ENCODE results near the gene ADGRL3. TPM values are rescaled to one million over a fixed set of nuclear protein-coding genes. Genes with fewer than 3 reads are reported as not detected.

ADGRL3 gene
- total RNA-seq, 2 experiments from 2014 or later = not detected

GRCh38 chr4:61445374-61446063 is 245.4 kb downstream of the ADGRL3 start:
- Mint-ChIP-seq H3K36me3 (no peaks in the 10 kb centered on the region), H3K27ac (no peak overlapping the region), H3K4me3 (no peak overlapping the region), H3K4me1 (no peaks in the 10 kb centered on the region), H3K9me3 (peaks cover 6% of the 10 kb centered on the region), H3K27me3 (no peaks in the 10 kb centered on the region)
- DNase-seq (no peak), ATAC-seq (ENCODE audit: low read depth) (no peak)
- POLR2A ChIA-PET = no interaction called here

GRCh38 chr4:61446941-61447340 is 246.8 kb downstream of the ADGRL3 start:
- Mint-ChIP-seq H3K4me3 (no peak overlapping the region), H3K27ac (no peak overlapping the region), H3K9me3 (peaks cover 6% of the 10 kb centered on the region), H3K4me1 (no peaks in the 10 kb centered on the region), H3K27me3 (no peaks in the 10 kb centered on the region), H3K36me3 (no peaks in the 10 kb centered on the region)
- ATAC-seq (ENCODE audit: low read depth) (no peak), DNase-seq (no peak)
- POLR2A ChIA-PET = no interaction called here

- POLR2A ChIA-PET = no interaction called here
- Mint-ChIP-seq H3K36me3 (no peaks in the 10 kb centered on the region), H3K4me1 (no peaks in the 10 kb centered on the region), H3K4me3 (no peak overlapping the region), H3K27me3 (no peaks in the 10 kb centered on the region), H3K9me3 (peaks cover 6% of the 10 kb centered on the region), H3K27ac (no peak overlapping the region)
- DNase-seq (no peak), ATAC-seq (ENCODE audit: low read depth) (no peak)
These were observed 247.8 kb downstream of the ADGRL3 start for GRCh38 chr4:61447918-61448317.

DNA sequence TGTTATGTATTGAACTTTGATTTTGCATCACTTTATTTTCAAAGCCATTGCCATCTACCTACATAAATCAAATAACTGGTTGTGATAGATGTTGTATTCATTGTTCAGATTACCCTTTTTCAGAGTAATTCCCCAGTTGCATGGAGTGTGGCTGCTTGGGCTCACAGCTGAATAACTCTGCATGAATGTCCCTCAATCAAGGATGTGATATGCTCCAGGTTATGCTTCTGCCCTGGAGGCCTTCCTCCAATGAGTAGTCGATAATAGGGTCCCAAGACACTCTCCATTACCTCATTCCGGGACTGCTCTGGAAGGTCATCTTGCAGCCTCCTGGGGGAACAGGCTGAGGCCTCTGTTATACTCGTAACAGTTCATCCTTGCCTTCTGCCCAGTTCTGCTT is 251.8 kb downstream of the ADGRL3 start:
- Mint-ChIP-seq H3K4me3 (no peak overlapping the region), H3K27me3 (no peaks in the 10 kb centered on the region), H3K27ac (no peak overlapping the region), H3K9me3 (peaks cover 4% of the 10 kb centered on the region), H3K36me3 (no peaks in the 10 kb centered on the region), H3K4me1 (no peaks in the 10 kb centered on the region)
- DNase-seq = no peak
- POLR2A ChIA-PET = no interaction called here
- no peak for ATAC-seq (ENCODE audit: low read depth)

DNA sequence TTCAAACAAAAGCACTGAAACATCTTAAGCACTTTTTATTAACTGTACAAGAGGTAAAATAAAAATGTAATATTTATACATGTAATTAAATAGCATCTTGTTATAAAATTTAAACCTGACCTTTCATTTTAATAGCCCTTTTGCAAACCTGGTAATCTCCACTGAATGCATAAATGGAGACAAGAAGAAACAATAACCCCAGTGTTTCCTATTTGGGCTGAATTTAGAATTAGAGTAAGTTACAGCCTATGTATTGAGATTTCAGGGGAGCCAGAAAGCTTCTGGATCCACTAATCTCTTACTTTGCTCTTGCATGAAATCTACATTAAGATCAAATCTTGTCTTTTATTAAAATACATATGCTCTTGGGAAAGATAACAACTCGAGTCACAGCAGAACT is 261.8 kb downstream of the ADGRL3 start:
- H3K4me3 Mint-ChIP-seq = no peak overlapping the region
- H3K36me3 Mint-ChIP-seq = no peaks in the 10 kb centered on the region
- H3K27ac Mint-ChIP-seq = no peak overlapping the region
- DNase-seq = no peak
- POLR2A ChIA-PET = no interaction called here
- no peak for ATAC-seq (ENCODE audit: low read depth)
- no peaks in the 10 kb centered on the region for H3K9me3 Mint-ChIP-seq
- no peaks in the 10 kb centered on the region for H3K27me3 Mint-ChIP-seq
- H3K4me1 Mint-ChIP-seq = no peaks in the 10 kb centered on the region

DNA sequence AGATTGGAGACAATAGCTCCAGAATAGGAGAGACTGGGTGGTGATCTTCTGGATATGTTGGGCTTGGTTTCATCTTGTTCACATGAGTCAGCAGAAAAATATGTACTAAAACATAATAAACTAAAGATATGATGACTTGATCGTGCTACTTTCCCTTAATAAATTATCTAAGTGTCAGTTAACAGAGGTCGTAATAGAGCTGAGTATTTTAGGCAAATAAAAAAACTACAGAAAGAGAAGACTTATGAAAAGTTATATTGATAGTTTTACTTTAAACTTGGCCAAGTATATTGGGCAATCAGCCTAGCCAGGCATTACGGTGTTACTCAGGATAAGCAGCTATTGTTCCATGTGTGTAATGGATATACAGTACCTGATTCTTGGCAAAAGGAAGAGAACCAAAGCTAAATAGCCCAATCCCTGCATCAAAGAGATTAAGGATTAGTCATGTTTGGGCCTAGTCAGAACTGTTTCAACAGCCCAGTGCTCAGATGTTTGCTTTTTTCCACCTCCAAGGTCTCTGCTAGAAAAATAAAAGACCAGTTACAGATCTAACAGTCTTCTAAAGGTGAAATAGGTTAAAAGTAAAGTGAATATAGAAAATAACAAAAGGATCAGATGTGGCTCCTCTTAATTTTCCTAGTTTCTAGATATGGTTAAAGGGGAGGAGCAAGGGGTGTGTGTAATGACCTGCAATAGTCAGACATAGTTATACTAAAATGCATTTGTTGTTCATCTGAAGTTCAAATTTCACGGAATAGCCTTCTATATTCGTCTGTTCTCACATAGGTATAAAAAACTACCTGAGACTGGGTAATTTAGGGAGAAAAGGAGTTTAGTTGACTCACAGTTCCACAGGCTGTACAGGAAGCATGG is 262.6 kb downstream of the ADGRL3 start:
- H3K36me3 Mint-ChIP-seq = no peaks in the 10 kb centered on the region
- POLR2A ChIA-PET = no interaction called here
- no peaks in the 10 kb centered on the region for H3K9me3 Mint-ChIP-seq
- H3K27ac Mint-ChIP-seq = no peak overlapping the region
- ATAC-seq (ENCODE audit: low read depth) (no peak), DNase-seq (no peak)
- no peaks in the 10 kb centered on the region for H3K27me3 Mint-ChIP-seq
- H3K4me3 Mint-ChIP-seq = no peak overlapping the region
- H3K4me1 Mint-ChIP-seq = no peaks in the 10 kb centered on the region

DNA sequence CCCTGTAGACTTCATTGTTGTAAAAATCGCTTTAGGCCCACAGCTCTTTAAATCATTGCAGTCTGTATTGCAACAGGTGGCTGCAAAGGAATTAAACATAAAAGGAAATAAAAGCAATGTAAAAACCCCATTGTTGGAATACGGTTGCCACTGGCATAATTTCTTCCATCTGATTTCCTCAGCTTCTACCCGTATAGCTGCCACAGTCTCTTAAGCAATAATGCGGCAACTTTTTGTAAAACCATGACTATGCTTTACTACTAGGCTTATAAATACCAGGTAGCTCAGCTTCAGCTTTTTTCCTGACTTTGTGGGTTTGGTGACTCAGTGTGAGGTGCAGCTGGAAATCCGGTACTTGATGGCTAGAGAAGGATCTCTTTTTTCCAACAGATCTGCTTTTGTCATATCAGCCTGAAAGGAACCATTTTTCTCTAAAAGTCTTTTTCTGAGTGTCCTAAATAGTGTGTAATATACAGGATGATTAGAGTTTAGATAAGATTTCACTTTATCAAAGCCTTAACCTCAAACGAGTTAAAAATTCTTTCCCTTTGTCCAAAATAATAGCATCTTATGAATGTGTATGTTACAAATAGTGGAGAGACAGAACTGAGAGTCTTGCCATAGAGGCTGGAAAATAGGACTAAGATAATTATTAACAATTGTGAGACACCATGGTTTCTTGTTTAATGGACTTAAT is 268.0 kb downstream of the ADGRL3 start:
- no peaks in the 10 kb centered on the region for H3K9me3 Mint-ChIP-seq
- POLR2A ChIA-PET = no interaction called here
- no peaks in the 10 kb centered on the region for H3K36me3 Mint-ChIP-seq
- no peak overlapping the region for H3K4me3 Mint-ChIP-seq
- no peak overlapping the region for H3K27ac Mint-ChIP-seq
- no peaks in the 10 kb centered on the region for H3K27me3 Mint-ChIP-seq
- ATAC-seq (ENCODE audit: low read depth) (no peak), DNase-seq (no peak)
- no peaks in the 10 kb centered on the region for H3K4me1 Mint-ChIP-seq

DNA sequence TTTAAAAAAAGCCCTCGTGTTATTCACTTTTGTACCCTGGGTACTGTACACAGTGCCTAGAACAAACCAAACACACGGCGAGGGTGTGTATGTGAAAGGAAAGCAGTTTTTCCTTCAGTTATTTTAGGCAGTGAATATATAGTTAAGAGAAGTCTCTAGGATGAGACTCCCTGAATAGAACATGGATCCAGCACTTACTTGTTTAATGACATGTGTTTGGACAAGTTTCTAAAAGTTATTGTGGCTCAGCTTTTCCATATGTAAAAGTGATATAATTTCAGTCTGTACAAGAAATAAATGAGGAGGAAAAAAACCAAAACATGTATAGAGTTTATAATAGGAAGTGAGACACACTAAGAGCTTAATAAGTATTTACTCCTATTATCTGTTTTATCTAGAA is 273.2 kb downstream of the ADGRL3 start:
- no peaks in the 10 kb centered on the region for H3K36me3 Mint-ChIP-seq
- H3K27me3 Mint-ChIP-seq = no peaks in the 10 kb centered on the region
- DNase-seq (no peak), ATAC-seq (ENCODE audit: low read depth) (no peak)
- POLR2A ChIA-PET = no interaction called here
- H3K4me1 Mint-ChIP-seq = no peaks in the 10 kb centered on the region
- H3K27ac Mint-ChIP-seq = no peak overlapping the region
- no peaks in the 10 kb centered on the region for H3K9me3 Mint-ChIP-seq
- H3K4me3 Mint-ChIP-seq = no peak overlapping the region

DNA sequence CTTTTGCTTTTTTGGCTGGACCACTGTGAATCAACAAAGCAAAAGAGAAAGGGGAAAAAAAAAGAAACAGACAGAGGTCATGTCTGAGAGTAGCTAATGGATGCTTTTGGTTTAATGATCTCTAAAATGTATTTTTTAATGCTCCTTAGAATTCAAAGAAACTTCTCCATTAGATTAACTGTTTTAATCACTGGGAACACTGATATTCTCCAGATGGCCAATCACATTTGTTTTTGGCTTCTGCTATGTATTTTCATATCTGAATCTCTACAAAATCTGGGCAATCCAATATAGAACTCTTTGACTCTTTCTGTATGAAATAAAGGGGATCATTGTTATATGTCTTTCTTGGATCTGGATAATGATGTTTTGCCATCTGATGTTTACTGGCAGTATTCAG is 278.2 kb downstream of the ADGRL3 start:
- Mint-ChIP-seq H3K4me3 (no peak overlapping the region), H3K4me1 (no peaks in the 10 kb centered on the region), H3K36me3 (no peaks in the 10 kb centered on the region), H3K9me3 (no peaks in the 10 kb centered on the region), H3K27me3 (no peaks in the 10 kb centered on the region), H3K27ac (no peak overlapping the region)
- DNase-seq = no peak
- ATAC-seq (ENCODE audit: low read depth) = no peak
- POLR2A ChIA-PET = no interaction called here

DNA sequence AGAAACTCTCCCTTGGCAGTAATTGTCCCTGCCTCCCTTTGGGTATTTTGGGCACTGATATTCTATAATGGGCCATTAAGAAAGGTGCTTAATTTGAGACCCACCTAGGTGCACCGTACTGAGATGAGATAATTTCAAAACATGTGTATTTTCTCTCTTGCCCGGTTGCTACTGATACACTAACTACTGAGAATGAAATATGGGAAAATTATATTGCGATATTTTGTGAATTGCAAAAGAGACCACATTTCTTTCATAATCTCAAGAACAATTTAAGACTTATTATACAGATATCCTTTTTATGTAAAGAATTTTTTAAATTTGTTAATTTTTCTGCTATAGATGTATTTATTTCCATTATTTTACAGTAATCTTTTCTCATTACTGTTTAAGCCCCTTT is 284.9 kb downstream of the ADGRL3 start:
- no peak overlapping the region for H3K4me3 Mint-ChIP-seq
- no peak for DNase-seq
- no peaks in the 10 kb centered on the region for H3K36me3 Mint-ChIP-seq
- H3K27me3 Mint-ChIP-seq = no peaks in the 10 kb centered on the region
- POLR2A ChIA-PET = no interaction called here
- H3K9me3 Mint-ChIP-seq = peaks cover 1% of the 10 kb centered on the region
- ATAC-seq (ENCODE audit: low read depth) = no peak
- no peak overlapping the region for H3K27ac Mint-ChIP-seq
- H3K4me1 Mint-ChIP-seq = no peaks in the 10 kb centered on the region

DNA sequence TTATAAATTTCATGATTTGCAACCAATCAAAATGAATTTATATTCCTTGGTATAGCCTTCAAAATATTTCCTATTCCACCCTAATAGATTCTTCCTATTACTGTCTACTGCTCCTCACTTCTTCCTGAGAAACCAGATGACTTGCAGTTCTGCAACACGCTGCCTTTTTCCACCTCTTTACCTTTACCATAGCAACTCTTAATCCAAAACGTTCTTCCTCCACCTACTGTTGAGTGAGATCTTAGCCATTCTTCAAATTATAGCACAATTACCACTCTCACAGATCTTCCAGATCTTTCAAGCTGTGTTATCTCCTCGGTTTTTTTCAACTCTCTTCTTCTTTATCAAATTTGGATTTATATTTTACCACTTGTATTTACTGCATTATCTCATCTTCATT is 289.8 kb downstream of the ADGRL3 start:
- Mint-ChIP-seq H3K4me3 (no peak overlapping the region), H3K36me3 (no peaks in the 10 kb centered on the region), H3K27ac (no peak overlapping the region), H3K9me3 (peaks cover 6% of the 10 kb centered on the region), H3K4me1 (no peaks in the 10 kb centered on the region), H3K27me3 (no peaks in the 10 kb centered on the region)
- no peak for DNase-seq
- POLR2A ChIA-PET = no interaction called here
- no peak for ATAC-seq (ENCODE audit: low read depth)

DNA sequence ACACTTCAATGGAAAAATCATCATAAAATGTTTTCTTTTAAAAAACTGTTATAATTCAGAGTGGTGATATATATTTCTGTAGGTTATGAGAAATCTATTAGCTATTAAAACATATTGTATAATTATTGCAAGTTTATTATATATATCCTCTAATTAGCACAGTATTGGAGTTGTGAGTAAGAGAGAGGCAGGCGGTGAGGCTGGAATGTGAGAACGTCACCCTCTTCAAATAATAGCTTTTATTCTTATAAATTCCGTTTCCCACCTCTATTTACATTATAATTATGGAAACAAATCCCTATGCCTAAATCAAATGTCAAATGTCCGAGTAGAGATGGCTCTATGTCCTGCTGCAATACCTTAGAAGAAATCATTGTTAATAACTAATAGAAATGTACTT is 292.9 kb downstream of the ADGRL3 start:
- Mint-ChIP-seq H3K36me3 (no peaks in the 10 kb centered on the region), H3K27me3 (no peaks in the 10 kb centered on the region), H3K4me3 (no peak overlapping the region), H3K4me1 (no peaks in the 10 kb centered on the region), H3K27ac (no peak overlapping the region), H3K9me3 (peaks cover 6% of the 10 kb centered on the region)
- DNase-seq = no peak
- ATAC-seq (ENCODE audit: low read depth) = no peak
- POLR2A ChIA-PET = no interaction called here

DNA sequence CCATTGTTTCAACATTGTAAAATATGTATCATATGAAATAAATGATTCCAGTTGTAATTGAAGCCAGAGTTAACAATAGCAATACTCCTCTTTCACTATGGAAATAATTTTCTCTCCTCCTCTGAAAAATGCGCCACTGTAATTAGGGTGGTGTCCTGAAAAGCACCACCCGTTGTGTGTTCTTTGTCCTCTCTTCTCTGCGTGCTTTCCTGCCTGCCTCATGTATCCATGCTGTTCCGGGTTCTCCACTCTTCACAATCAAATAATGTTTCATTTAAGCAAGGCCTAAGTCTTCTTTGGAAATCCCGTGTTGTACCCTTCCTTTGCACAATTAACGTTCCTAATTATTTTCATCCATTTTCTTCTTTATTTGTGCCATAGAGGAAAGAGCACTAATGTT is 293.3 kb downstream of the ADGRL3 start:
- no peak for ATAC-seq (ENCODE audit: low read depth)
- H3K36me3 Mint-ChIP-seq = no peaks in the 10 kb centered on the region
- POLR2A ChIA-PET = no interaction called here
- H3K27ac Mint-ChIP-seq = no peak overlapping the region
- no peaks in the 10 kb centered on the region for H3K4me1 Mint-ChIP-seq
- H3K27me3 Mint-ChIP-seq = no peaks in the 10 kb centered on the region
- no peak for DNase-seq
- H3K9me3 Mint-ChIP-seq = peaks cover 6% of the 10 kb centered on the region
- no peak overlapping the region for H3K4me3 Mint-ChIP-seq

GRCh38 chr4:61500883-61501282 is 300.8 kb downstream of the ADGRL3 start:
- POLR2A ChIA-PET = no interaction called here
- Mint-ChIP-seq H3K27ac (no peak overlapping the region), H3K9me3 (no peaks in the 10 kb centered on the region)

More at GRCh38 chr4:61500883-61501282, 300.8 kb downstream of the ADGRL3 start:
- Mint-ChIP-seq H3K36me3 (no peaks in the 10 kb centered on the region), H3K4me3 (no peak overlapping the region), H3K4me1 (no peaks in the 10 kb centered on the region), H3K27me3 (no peaks in the 10 kb centered on the region)
- ATAC-seq (ENCODE audit: low read depth) (no peak), DNase-seq (no peak)

Data from activated naive CD8-positive, alpha-beta T cell treated with anti-CD3 and anti-CD28 coated beads, Interleukin-2, amount 10 ng/mL, durations not matched to agents 7 days and 5 days (primary cell).